ENCODE measurements around the gene ANKRD13B.

The ANKRD13B gene

GRCh38 chr17:29589524-29590410 is 3.2 kb upstream of the ANKRD13B start, which contains the start of gene GIT1:
GIT1 (minus strand) TSS chr17:29589648; CDS start chr17:29589378, 270 bp downstream.
- peak within 1 kb of the TSS; percentile 84 to 90 for H3K4me3 ChIP-seq (ENCODE audit: insufficient read depth in 1 of 2, low read depth in 1 of 2, low read length in 2 of 2)
- peak within 1 kb of the TSS; percentile 92 for H3K9ac ChIP-seq (ENCODE audit: low read length)
- peak within 1 kb of the TSS in 1 of 2 experiments; percentile 97 for H3K14ac ChIP-seq (ENCODE audit: low read length in 2 of 2)
- H3K9me3 ChIP-seq (ENCODE audit: control insufficient read depth, low read length) = no peaks in the 10 kb centered on the region
- peak within 1 kb of the TSS; percentile 69 for H3K27ac ChIP-seq (ENCODE audit: low read length, poor library complexity, severe bottlenecking)
- H3K4me2 ChIP-seq (ENCODE audit: low read length, poor library complexity, severe bottlenecking) = peak within 1 kb of the TSS; percentile 85
- peak within 1 kb of the TSS; percentile 98 for H4K8ac ChIP-seq (ENCODE audit: low read length)
- no peaks in the 10 kb centered on the region for H3K27me3 ChIP-seq (ENCODE audit: control insufficient read depth in 1 of 2, insufficient read depth in 1 of 2, low read length in 2 of 2)
- H3K36me3 ChIP-seq (ENCODE audit: control insufficient read depth in 1 of 2, insufficient read depth in 2 of 2, low read depth in 1 of 2, low read length in 2 of 2) = no peaks in the 10 kb centered on the region
- peak within 1 kb of the TSS; percentile 4 for H2BK120ac ChIP-seq (ENCODE audit: low read depth, low read length)
- H2BK15ac ChIP-seq (ENCODE audit: low read depth, poor library complexity, severe bottlenecking) = peak within 1 kb of the TSS; percentile 96
- peak within 1 kb of the TSS; percentile 92 for H3K18ac ChIP-seq (ENCODE audit: low read depth in 1 of 2, low read length in 2 of 2)
- H2AK5ac ChIP-seq (ENCODE audit: low read length, severe bottlenecking) = no peak within 1 kb of the TSS
- H3K4ac ChIP-seq (ENCODE audit: low read depth in 1 of 2, low read length in 2 of 2) = peak within 1 kb of the TSS; percentile 65 to 89
- H3K4me1 ChIP-seq (ENCODE audit: control insufficient read depth, insufficient read depth, low read depth, low read length) = peaks cover 69% of the 10 kb centered on the region
- H3K79me1 ChIP-seq (replicated peaks; ENCODE audit: low read length, poor library complexity, severe bottlenecking) = no peaks in the 10 kb centered on the region
- peak within 1 kb of the TSS in 1 of 2 experiments; percentile 78 for H3K23ac ChIP-seq (ENCODE audit: low read length in 2 of 2)
- 18% methylated on average over 30 of the region's 70 CpGs for WGBS
- H2AFZ ChIP-seq (ENCODE audit: low read depth, low read length) = peak within 1 kb of the TSS; percentile 88
- H4K91ac ChIP-seq (ENCODE audit: low read length) = peak within 1 kb of the TSS; percentile 89
- peak within 1 kb of the TSS in 1 of 2 experiments; percentile 95 for H2BK12ac ChIP-seq (ENCODE audit: low read length in 2 of 2)
- DNase-seq = peak; percentile 81
- no peak within 1 kb of the TSS for H2BK5ac ChIP-seq (ENCODE audit: low read depth, low read length, poor library complexity, severe bottlenecking)

GRCh38 chr17:29590411-29591145 is 2.4 kb upstream of the ANKRD13B start:
- Histone ChIP-seq H2AK5ac (ENCODE audit: low read length, severe bottlenecking) (no peak overlapping the region), H3K4me1 (ENCODE audit: control insufficient read depth, insufficient read depth, low read depth, low read length) (peaks cover 61% of the 10 kb centered on the region), H2AFZ (ENCODE audit: low read depth, low read length) (no peak overlapping the region), H2BK15ac (ENCODE audit: low read depth, poor library complexity, severe bottlenecking) (no peak overlapping the region), H3K4me2 (ENCODE audit: low read length, poor library complexity, severe bottlenecking) (peak overlapping the region; percentile 85), H4K8ac (ENCODE audit: low read length) (peak overlapping the region; percentile 57), H3K9me3 (ENCODE audit: control insufficient read depth, low read length) (no peaks in the 10 kb centered on the region), H2BK5ac (ENCODE audit: low read depth, low read length, poor library complexity, severe bottlenecking) (no peak overlapping the region), H3K9ac (ENCODE audit: low read length) (peak overlapping the region; percentile 85), H3K36me3 (ENCODE audit: control insufficient read depth in 1 of 2, insufficient read depth in 2 of 2, low read depth in 1 of 2, low read length in 2 of 2) (no peaks in the 10 kb centered on the region), H3K27me3 (ENCODE audit: control insufficient read depth in 1 of 2, insufficient read depth in 1 of 2, low read length in 2 of 2) (no peaks in the 10 kb centered on the region), H3K27ac (ENCODE audit: low read length, poor library complexity, severe bottlenecking) (peak overlapping the region; percentile 69), H2BK12ac (ENCODE audit: low read length in 2 of 2) (peak overlapping the region in 1 of 2 experiments; percentile 75), H3K14ac (ENCODE audit: low read length in 2 of 2) (no peak overlapping the region), H3K23ac (ENCODE audit: low read length in 2 of 2) (peak overlapping the region in 1 of 2 experiments; percentile 53), H2BK120ac (ENCODE audit: low read depth, low read length) (peak overlapping the region; percentile 69), H4K91ac (ENCODE audit: low read length) (peak overlapping the region; percentile 20), H3K4ac (ENCODE audit: low read depth in 1 of 2, low read length in 2 of 2) (peak overlapping the region in 1 of 2 experiments; percentile 32), H3K18ac (ENCODE audit: low read depth in 1 of 2, low read length in 2 of 2) (peak overlapping the region in 1 of 2 experiments; percentile 67), H3K4me3 (ENCODE audit: insufficient read depth in 1 of 2, low read depth in 1 of 2, low read length in 2 of 2) (peak overlapping the region; percentile 43 to 88), H3K79me1 (replicated peaks; ENCODE audit: low read length, poor library complexity, severe bottlenecking) (no peaks in the 10 kb centered on the region)
- DNase-seq = peak; percentile 68
- 40% methylated on average over 28 of the region's 30 CpGs for WGBS

- no peaks in the 10 kb centered on the region for H3K27me3 ChIP-seq (ENCODE audit: control insufficient read depth in 1 of 2, insufficient read depth in 1 of 2, low read length in 2 of 2)
- peaks cover 61% of the 10 kb centered on the region for H3K4me1 ChIP-seq (ENCODE audit: control insufficient read depth, insufficient read depth, low read depth, low read length)
- no peak overlapping the region for H3K14ac ChIP-seq (ENCODE audit: low read length in 2 of 2)
- H2BK5ac ChIP-seq (ENCODE audit: low read depth, low read length, poor library complexity, severe bottlenecking) = no peak overlapping the region
- H4K8ac ChIP-seq (ENCODE audit: low read length) = peak overlapping the region; percentile 57
- H3K9ac ChIP-seq (ENCODE audit: low read length) = peak overlapping the region; percentile 85
- H3K79me1 ChIP-seq (replicated peaks; ENCODE audit: low read length, poor library complexity, severe bottlenecking) = peaks cover 3% of the 10 kb centered on the region
- H4K91ac ChIP-seq (ENCODE audit: low read length) = no peak overlapping the region
- H2BK12ac ChIP-seq (ENCODE audit: low read length in 2 of 2) = peak overlapping the region in 1 of 2 experiments; percentile 73
- peak; percentile 63 for DNase-seq
- peak overlapping the region; percentile 85 for H3K4me2 ChIP-seq (ENCODE audit: low read length, poor library complexity, severe bottlenecking)
- H2AK5ac ChIP-seq (ENCODE audit: low read length, severe bottlenecking) = no peak overlapping the region
- no peaks in the 10 kb centered on the region for H3K9me3 ChIP-seq (ENCODE audit: control insufficient read depth, low read length)
- H2BK120ac ChIP-seq (ENCODE audit: low read depth, low read length) = peak overlapping the region; percentile 69
- 8% methylated on average over 28 of the region's 31 CpGs for WGBS
- H2BK15ac ChIP-seq (ENCODE audit: low read depth, poor library complexity, severe bottlenecking) = peak overlapping the region; percentile 40
- H2AFZ ChIP-seq (ENCODE audit: low read depth, low read length) = peak overlapping the region; percentile 70
- no peaks in the 10 kb centered on the region for H3K36me3 ChIP-seq (ENCODE audit: control insufficient read depth in 1 of 2, insufficient read depth in 2 of 2, low read depth in 1 of 2, low read length in 2 of 2)
- peak overlapping the region; percentile 69 for H3K27ac ChIP-seq (ENCODE audit: low read length, poor library complexity, severe bottlenecking)
- H3K23ac ChIP-seq (ENCODE audit: low read length in 2 of 2) = peak overlapping the region in 1 of 2 experiments; percentile 53
- H3K4ac ChIP-seq (ENCODE audit: low read depth in 1 of 2, low read length in 2 of 2) = peak overlapping the region in 1 of 2 experiments; percentile 32
- peak overlapping the region; percentile 66 to 67 for H3K18ac ChIP-seq (ENCODE audit: low read depth in 1 of 2, low read length in 2 of 2)
- H3K4me3 ChIP-seq (ENCODE audit: insufficient read depth in 1 of 2, low read depth in 1 of 2, low read length in 2 of 2) = peak overlapping the region; percentile 43 to 88
These were observed 1.7 kb upstream of the ANKRD13B start for GRCh38 chr17:29591146-29591736.
